HG03175 (cell line): Measurements from ENCODE around the gene TGFBI.

Source experiments
- ATAC-seq: cut with Tn5 transposase; IDR thresholded peaks from one replicate; pipeline ENCODE4 v1.9.1; 2021; ENCODE audit warnings: mild to moderate bottlenecking, moderate library complexity; ENCODE audit not compliant: unreplicated experiment

TGFBI gene

DNA sequence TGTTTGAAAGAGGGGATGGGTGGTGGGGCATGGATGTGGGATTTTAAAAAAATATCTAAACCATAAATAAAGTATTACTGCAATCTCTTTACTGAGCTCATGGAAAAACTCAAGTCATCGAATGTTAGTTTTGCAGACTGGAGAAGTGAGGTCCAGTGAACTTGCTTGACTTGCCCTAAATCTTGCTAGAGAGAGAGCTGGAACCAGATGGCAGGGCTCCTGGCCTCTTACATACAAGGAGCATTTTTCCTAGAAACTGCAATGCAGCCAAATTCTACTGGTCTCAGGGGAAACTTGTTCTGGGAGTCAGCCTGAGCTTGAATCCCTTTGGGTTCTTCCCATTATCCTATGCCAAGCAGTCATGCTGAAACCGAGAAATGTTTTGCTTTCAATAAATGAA, 2.9 kb upstream of the TGFBI start:
- ATAC-seq = no peak

DNA sequence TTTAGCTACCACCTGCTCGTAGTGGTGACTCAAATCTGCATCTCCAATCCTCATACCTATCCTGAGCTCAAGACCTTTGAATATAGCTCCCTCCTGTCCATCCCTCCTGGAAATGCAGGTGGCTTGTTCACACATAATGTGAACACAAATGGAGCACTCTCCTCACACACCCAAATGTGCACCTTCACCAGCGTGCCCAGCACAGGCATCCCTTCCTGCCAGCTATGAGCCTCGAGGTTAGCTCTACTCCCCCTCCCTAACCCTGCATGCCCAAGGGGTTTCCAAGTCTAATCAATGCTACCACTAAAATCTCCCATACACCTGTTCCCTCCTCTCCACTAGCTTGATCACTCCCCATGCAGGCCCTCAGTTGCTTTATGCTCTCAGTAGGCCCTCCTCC, 2.2 kb upstream of the TGFBI start:
- no peak for ATAC-seq

DNA sequence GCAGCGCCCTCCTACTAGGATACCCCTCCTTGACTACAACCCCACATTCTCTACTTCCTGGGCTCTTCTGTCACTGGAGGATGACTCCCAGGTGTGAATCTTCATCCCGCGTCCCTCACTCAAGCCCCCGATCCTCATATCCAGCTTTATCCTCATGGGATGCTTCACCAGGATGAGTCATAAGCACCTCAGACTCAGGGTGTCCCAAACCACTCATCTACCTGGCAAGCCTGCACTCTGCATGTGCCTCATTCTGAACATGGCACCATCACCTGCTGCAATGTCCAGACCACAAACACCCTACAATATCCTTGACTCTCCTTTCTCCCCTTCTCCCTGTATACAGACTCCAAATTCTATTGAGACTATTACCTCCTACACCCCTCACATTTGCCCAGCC, 1.5 kb upstream of the TGFBI start:
- ATAC-seq = no peak

DNA sequence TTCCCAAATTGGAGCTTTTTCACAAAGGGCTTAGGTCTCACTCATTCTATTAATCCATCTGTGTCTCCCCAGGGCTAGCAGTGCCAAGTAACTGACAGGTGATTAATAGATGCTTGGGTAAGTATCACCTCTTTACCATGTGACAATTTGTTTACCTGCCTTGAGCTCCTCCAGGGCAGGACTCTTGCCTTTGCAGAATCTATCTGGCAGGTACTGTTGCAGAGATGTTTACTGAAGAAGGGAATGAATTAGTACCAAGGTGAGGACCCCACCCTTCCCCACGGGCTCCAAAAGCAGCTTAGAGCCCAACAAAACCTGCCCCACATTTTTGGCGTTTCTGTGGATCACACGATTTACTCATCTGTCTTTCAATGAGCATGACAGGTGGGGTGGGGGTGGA, 698 bp upstream of the TGFBI start:
- ATAC-seq = no peak

DNA sequence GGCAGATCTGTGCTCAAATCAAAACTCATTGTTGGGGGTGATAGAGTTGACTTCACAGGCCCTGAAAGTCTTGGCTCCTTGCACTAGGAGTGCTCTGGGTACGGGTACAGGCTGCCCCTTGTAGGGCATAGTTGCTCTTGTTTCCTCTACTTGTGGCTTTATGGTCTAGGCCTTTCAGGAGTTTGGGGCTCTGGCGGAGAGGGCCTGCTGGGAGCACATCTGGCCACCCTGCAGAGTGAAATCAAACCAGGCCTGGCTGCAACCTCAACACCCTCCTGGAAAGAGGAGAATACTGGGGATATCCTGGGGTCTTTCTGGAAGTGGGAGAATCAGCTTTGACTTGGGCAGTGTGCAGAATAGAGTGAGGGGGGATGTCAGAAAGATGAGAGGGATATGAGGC, 1.5 kb downstream of the TGFBI start:
- ATAC-seq = no peak

DNA sequence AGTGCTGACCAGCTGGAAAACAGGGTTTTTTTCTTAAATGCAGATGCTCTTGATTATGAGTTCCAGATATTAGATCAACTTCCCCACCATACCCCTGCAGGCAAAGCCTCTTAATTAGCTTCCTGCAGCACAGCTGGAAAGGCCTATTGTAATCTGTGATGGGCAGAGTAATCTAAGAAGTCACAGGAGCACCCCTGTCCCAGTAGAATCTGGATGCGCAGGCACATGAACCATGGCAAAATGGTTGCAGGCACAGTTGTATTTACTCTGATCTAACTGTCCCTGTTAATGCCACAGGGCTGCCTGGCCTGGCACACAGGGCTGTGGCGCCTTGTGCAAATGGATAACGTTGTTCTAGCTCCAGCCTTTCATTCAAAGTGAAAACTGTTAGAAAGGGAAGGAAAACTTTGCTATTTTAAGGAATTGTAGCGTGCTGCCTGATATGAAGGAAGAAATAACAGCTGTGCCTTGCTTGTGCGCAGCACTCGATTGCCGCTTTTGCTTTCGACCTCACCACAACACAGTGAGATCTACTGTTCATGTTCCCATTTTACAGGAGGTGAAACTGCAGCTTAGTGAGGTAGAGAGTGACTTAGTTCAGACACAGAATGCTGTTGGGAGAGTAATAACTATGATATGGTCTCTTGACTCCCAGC, 2.3 kb downstream of the TGFBI start:
- no peak for ATAC-seq

DNA sequence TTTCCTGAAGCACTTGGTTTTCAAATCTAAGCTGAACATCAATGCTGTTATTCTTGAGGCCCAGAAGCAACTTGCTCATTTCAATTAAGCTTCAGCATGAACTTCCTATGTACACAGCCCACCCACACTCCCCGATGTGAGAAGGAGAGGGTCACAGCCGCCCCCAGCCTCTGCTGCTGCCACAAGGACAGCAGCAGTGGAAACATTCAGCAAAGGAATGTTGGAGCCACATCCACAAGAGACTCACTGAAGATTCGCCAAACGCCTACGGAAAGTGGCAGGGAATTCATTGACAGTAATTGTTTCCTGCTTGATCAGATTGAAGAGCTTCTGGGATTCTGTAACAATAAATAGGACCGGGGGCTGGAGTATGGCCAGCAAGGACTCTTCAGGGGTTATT, 2.9 kb downstream of the TGFBI start:
- ATAC-seq = no peak

DNA sequence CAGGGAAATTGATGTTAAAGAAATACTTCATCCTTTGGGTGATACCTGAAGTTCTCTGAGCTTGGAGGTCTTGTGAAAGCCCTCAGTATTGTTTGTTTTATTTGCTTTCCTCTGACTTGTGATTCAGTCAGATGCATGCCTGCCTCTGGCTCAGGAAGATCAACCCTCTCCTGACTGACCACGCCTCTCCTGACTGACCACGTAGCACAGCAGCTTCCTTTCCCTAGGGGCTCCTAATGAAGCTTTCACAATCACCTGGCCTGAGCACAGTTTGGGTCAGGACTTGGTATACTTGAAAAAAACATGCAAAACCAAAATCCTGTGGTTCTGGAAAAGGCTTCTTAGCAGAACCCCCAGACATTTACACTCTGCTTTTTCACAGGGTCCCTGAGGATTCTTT, 3.8 kb downstream of the TGFBI start:
- no peak for ATAC-seq

DNA sequence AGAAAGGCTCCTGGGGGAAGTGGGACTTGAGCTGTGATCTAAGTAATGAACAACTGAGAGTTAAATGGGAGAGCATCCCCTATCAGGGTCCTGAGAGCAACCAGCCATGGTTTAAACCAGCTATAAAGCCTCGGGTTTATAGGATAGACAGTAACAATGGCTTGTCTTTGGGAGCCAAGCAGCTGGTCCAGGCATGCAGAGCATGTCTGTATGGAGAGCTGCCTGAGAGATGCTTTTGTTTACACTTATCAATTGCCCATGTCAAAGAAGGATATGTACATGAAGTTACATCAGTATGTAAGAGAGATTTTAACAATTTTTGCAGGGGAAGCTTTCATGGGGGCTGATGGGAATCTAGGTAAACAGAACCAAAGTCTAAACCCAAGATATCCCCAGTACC, 4.4 kb downstream of the TGFBI start:
- no peak for ATAC-seq

DNA sequence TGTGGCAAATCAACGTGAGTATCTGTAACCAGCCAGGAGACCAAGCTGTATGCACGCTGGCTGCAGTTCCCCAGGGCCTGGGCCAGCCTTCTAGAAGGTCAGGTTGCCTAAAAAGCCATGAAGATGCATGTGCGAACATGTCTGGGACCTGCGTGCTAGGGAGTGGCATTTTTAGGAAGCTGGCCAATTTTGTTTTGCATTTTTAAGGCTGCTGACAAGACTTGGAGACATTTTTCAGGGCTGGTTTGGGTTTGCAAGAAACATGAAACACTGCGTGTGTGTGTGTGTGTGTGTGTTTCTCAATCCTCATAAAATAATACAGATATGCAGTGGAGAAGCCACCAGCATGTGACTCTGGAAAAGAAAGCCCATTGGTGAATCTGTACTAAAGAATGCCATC, 5.1 kb downstream of the TGFBI start:
- no peak for ATAC-seq

DNA sequence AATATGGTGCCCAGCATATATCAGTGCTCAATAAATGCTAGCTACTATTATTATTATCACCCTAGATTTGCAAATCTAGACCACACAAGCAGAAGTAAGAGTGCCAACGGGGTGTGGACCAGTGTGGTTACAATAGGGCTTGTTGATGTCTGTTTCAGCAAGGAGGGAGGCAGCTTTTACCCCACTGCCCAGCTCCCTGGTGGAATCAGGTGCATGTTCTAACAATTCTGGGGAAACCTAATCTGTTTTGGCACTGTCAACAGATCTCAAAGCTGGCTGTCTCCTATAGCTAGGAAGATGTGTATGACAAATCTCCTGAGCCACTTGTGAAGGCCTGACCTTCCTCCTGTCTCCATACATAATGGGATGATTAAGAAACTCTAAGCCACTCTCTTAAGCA, 5.7 kb downstream of the TGFBI start:
- ATAC-seq = no peak

DNA sequence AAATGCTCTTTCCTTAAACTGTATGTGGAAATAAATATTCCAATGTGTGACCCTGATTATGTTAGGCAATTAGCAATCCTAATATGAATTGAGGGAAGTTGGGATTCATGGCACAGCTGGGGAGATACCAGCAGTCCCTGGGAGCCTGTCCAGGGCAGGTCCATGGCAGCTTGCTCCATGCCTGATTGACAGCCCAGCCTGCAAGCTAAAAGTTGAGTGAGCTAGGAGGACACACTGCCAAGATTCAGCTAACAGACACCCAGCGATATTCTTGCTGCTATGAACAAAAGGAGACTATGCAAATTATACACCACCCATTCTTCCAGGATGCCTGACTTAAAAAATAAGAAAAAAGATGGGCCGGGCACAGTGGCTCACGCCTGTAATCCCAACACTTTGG, 6.2 kb downstream of the TGFBI start:
- ATAC-seq = no peak

DNA sequence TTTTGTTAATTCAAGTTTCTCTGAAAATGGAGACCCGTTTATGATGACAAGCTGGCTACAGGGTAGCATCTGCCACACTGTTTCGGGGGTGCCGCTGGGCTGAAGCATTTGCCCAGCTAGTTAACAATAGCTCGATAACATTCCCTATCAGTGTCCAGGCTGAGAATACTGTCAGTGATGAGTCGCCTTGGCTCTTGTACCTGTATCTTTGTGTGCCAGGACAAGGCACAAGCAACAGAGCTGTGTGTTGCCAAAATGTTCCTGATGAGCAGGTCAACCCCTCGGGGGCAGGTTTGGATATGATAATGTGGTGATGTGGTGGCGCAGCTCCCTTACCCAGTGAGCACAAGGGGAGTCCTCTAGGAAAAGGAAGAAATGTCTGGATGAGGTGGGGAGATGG, 7.0 kb downstream of the TGFBI start:
- ATAC-seq = no peak

DNA sequence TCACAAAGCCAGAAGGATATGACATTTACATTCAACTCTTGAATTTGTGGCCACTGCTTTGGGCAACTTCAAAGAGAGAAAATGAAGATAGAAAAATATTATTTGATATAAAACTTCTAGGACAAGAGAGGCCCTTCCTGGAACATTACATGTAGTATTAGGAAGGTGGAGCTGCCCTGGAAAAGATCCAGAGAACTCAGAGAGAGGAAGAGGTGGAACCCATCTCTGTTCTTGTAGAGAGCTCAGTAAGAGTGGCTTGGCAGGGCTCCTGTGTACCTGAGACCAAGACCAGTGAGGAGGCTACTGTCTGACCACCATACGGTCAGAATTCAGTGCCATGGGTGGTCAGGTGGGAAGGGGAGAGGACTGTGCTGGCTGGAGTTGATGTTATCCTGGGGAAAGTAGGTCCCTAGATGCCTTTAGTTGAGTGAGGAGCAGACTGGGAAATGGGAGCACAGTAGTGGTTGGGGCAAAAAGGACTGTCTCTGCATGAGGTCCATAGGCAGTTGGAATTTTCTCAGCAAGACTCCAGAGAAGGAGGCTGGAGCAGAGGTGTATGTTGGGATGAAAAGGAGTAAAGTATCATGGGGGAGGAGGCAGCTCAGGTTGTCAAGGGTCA, 7.6 kb downstream of the TGFBI start:
- no peak for ATAC-seq

DNA sequence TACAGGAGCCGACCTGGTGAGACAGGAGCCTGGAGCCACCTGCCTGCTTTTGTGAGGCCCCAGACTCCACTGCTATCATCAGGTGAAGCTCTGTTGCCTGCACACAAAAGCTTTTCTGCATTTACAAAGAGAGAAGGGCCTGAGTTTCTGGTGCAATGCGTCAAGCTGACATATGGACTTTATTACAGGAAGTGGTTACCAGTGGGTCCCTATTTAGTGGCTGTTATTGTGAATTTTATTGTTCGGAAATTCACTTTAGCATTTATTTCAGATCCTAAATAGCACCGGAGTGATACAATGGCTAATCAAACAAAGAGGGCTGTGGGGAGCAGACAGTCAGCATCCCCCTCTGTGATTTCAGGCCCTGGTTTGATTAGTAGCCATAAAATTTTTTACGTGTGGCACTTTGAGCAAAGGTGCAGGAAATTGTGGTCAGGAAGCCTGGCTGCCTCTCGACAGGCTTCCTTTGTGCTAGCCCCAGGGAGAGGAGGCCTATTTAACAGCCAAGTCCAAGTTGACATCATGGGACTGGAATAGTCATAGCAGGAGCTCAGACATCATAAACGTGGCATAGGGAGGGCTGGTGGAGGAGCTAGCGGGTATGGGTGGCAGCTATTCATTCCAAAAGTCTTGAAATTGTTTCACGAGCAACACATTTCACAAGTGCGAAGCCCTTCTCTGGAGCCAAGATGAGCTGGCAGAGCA, 8.4 kb downstream of the TGFBI start:
- peak; percentile 55 for ATAC-seq

DNA sequence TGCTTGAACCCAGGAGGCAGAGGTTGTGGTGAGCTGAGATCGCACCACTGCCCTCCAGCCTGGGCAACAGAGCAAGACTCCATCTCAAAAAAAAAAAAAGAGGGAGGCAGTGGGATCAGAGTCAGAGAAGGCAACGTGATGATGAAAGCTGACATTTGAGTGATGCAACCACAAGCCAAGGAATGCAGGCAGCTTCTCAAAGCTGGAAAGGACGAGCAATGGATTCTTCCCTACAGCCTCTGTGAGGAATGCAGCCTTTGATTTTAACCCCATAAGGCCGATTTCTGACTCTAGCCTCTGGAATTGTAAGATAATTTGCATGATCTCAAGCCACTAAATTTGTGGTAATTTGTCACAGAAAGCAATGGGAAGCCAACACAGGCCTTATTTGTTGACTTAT, 9.8 kb downstream of the TGFBI start:
- no peak for ATAC-seq

DNA sequence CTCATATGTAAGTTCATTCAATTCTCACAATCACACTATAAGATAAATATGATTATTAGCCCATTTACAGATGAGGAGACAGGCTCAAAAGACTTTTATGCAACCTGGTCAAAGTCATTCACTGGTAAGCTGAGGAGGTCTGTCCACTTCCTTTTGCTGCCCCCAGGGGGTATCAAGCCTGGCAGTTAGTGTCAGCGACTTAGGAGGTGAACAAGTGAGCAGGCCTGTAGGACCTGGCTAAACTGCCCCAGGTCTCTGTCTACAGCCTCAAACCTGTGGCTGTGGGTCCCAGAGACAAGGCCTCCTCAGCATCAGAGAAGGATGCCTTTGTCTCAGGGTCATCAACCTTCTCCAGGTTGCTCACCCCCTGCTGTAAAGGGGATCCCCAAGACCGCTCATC, 10.4 kb downstream of the TGFBI start:
- no peak for ATAC-seq

DNA sequence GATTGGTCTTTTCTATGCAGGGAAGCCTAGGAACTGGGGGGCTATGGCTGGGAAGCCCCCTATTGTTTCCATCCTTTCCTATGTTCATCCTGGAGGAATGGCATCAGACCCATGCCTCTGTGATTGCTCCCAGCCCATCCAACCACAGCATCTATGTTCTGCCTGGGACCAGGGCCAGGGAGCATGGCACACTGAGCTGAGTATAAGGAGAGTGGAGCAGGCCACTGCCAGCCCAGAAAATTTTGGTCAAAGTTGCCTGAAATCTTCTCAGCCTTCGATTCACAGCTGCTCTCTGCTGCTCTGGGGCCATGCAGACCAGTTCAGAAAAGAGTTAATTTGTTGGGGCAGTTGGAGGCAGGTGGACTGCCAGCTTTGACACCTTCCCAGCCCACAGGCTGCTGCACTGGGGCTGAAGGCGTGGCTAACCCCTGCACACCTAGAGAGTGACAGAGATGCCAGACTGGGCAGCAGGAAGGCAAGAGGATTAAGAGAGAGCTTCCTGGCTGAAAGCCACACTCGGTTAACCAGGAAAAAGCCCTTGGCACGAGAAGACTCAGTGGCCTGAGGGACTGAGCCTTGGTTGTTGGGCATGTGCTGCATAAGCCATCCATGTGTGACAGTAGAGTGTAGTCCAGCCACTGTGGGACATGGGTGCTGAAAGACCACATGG, 12.1 kb downstream of the TGFBI start:
- ATAC-seq = no peak

DNA sequence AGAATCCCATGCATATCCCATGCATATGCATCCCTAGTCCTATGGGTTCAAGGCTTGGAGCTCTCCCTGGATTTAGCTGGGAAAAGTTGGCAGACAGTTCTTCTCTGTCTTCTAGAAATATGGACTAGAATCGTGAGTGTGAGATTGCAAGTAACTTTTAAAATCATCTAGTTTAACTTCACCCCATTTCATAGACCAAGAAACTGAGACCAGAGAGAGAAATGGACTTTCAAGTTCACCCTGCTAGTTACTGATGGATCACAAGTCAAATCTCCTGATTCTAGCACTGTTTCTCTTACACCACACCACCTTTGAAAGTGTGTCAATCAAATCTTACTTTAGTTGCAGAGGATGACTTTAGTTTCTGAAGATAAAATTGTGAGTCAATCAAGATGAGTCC, 13.4 kb downstream of the TGFBI start:
- ATAC-seq = no peak

DNA sequence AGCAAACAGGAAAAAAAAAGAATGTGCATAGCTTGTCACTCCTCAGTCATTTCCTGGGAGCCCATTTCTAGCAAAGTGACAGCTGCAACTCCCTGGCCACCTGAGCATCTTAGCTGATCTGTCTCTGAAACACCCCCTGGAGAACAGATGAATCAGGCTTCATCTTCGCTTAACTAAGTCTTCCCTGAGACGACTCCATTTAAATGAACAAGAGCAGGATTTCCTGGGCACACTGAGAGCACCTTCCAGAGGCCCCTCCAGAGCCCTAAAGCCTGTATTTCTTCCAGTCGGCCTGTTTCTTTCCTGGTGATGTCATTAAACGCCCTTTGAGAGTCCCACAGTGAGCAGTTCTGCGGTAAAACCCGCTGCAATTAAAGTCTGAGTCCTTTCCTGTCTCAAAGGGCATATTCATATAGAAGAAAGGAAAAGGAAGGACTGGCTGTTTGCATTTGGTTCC, 13.9 kb downstream of the TGFBI start:
- ATAC-seq = no peak

DNA sequence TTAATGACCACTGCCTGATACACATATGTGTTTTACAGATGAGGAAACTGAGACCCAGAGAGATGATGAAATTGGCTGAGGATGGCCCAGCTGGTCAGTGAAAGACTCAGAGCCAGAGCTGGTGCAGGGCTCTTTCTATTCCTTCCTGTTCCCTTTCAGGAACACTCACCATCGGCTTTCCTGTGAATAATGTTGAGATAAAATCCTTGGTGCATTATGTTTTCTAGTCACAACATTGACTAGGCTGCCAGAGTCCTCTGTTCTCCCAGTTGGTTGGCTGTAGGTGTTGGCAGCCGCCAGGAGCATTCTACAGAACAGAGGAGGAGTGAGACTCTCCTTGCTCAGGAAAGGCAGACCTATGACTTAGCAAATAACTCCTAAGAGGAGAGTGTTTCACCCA, 14.8 kb downstream of the TGFBI start:
- ATAC-seq = no peak
